Fibroblast of lung (primary cell): ENCODE results near the gene TARBP2.

Experiments used
- EZH2 ChIP-seq: IDR thresholded peaks from 2 replicates; pipeline ENCODE4 v1.5.1; 2012; ENCODE audit warnings: low read length, control low read depth, mild to moderate bottlenecking; ENCODE audit errors: missing control alignments
- TF ChIP-seq, protein P1 (sequence below), 2 donors: IDR thresholded peaks in 1 of 2; conservative IDR thresholded peaks in 1 of 2; 1 replicate in 1 of 2; 2 replicates in 1 of 2; pipeline ENCODE4 v1.5.1; 2011 to 2012; ENCODE audit warnings: low read length in 2 of 2, control low read depth in 1 of 2, inconsistent platforms in 1 of 2, low read depth in 1 of 2, mild to moderate bottlenecking in 1 of 2

- TF ChIP-seq, protein P1, sequence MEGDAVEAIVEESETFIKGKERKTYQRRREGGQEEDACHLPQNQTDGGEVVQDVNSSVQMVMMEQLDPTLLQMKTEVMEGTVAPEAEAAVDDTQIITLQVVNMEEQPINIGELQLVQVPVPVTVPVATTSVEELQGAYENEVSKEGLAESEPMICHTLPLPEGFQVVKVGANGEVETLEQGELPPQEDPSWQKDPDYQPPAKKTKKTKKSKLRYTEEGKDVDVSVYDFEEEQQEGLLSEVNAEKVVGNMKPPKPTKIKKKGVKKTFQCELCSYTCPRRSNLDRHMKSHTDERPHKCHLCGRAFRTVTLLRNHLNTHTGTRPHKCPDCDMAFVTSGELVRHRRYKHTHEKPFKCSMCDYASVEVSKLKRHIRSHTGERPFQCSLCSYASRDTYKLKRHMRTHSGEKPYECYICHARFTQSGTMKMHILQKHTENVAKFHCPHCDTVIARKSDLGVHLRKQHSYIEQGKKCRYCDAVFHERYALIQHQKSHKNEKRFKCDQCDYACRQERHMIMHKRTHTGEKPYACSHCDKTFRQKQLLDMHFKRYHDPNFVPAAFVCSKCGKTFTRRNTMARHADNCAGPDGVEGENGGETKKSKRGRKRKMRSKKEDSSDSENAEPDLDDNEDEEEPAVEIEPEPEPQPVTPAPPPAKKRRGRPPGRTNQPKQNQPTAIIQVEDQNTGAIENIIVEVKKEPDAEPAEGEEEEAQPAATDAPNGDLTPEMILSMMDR (conservative IDR thresholded peaks at IDR 0.05 in 1 of 2, IDR thresholded peaks at IDR 0.05 in 1 of 2; ENCODE audit: low read depth in 1 of 2, low read length in 2 of 2) = no peak
- TF ChIP-seq EZH2 = no peak
Observed at GRCh38 chr12:53498235-53498630, 2.9 kb upstream of the TARBP2 start.
